HG03378 (cell line): ENCODE results near the gene PADI2.
"Not testable (repeated sequence)": the region's sequence is repeated elsewhere in the genome, so short reads cannot be mapped to it uniquely, and the experiment has no call there.

Source experiments
- ATAC-seq: cut with Tn5 transposase; IDR thresholded peaks from one replicate; pipeline ENCODE4 v1.9.1; 2021; ENCODE audit warnings: mild to moderate bottlenecking, moderate library complexity; ENCODE audit not compliant: unreplicated experiment

The PADI2 gene

DNA sequence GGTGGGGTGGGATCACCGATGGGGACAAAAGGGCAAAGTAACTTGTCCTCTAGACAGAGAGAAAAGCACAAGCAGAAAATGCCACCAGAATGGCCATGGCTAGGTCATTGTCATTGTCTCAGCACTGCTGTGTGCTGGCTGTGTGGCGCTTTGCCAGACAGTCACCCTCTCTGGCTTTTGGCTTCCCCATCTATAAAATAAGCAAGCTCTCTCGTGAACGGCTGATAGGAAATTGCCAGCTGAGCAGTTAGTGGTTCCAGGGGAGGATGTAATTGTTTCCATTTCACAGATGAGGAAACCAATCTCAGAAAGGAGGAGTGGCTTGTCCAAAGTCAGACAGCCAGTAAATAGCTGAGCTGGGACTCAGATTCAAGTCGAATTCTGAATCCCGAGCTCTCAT lies 32.5 kb downstream of the PADI2 start:
- ATAC-seq, result no peak

DNA sequence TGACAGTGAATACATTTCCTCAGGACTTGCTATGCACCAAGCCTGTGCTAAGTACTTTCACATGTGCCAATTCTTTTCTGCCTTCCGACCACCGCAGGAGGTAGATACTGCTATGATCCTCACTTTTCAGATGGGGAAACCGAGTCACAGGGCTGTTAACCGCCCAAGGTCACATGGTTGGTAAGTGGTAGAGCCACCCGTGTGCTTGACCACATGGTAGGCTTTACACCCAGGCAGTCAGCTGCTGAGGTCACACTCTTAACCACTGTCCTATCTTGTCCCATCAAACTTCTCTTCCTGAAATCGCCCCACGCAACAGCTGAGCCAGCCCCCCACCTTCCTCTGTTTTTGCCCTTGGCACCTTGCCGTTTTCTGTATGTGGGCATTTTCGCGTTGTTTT lies 34.5 kb downstream of the PADI2 start:
- ATAC-seq, result no peak

DNA sequence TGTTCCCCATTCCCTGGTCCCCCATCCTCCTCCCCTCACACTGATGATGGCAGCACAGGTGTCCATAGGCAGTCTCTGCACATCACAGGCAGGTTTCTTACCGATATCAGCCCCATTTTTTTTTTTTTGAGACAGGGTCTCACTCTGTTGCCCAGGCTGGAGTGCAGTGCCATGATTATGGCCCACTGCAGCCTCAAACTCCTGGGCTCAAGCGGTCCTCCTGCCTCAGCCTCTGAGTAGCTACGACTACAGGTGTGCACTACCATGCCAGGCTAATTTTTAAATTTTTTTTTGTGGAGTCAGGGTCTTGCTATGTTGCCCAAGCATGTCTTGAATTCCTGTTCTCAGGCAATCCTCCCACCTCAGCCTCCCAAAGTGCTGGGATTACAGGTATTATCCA lies 36.5 kb downstream of the PADI2 start:
- no peak for ATAC-seq

DNA sequence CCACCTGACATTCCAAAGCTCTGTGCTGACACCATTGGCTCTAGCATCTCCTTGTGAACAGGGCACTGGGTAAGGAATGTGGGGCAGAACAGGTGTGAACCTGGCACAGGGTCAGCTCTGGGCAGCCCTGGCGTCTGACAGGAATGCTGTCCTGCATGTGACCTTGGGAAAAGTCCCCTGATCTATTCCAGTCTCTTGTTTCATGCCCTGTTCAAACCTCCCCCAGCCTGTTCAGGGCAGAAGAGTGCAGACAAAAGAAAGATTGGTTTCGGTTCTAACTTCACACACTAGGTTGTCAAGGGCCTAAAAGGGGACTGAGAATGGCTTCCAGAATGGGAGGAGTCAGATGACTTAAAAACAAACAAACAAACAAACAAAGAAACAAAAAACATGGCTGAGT lies 37.8 kb downstream of the PADI2 start:
- no peak for ATAC-seq

DNA sequence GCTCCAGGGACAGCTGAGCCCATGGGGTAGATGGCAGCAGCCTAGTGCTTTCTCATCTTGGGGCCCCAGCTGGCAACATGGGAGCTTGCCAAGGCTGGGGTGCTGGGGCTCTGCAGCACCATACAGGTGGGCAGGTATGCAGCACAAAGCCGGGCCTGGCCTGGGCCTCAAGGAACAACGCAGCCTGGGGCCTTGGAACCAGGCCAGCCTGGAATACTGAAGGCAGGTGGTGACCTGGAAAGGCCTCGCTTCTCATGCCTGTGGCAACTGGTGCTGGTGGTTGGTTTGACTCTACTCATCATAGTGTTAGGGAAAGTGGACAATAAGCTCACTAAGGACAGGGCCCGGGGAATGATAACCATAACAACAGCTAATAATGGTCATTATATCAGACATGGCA lies 38.4 kb downstream of the PADI2 start:
- no peak for ATAC-seq

DNA sequence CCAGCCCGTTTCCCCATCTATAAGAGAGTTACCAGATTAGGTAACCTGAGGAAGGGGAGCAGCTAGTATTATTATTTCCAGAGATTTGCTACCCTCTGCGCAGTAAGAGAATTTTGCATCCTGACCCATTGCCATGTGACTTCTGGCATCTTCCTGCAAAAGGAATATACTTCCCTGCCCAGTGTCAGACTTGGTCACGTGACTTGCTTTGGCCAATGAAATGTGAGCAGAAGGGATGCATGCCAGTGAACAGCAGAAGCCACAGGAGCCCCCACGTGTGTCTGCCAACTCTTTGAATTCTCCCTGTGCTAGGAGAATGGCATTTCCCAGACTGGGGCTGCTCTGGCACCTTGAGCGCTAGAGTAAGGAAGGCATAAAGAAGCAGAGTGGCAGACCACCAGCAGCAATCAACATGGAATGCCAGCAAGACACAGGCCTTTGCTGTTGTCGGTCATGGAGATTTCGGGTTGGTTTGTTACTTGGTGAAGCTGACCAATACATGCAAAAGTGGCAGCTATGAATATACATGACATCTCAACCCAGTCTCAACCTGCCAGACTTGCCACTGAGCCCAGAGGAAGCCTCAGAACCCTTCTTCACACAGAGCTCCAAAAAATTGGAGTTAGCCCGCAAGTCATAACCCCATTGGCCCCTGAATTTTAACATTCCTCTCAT lies 39.0 kb downstream of the PADI2 start:
- no peak for ATAC-seq

DNA sequence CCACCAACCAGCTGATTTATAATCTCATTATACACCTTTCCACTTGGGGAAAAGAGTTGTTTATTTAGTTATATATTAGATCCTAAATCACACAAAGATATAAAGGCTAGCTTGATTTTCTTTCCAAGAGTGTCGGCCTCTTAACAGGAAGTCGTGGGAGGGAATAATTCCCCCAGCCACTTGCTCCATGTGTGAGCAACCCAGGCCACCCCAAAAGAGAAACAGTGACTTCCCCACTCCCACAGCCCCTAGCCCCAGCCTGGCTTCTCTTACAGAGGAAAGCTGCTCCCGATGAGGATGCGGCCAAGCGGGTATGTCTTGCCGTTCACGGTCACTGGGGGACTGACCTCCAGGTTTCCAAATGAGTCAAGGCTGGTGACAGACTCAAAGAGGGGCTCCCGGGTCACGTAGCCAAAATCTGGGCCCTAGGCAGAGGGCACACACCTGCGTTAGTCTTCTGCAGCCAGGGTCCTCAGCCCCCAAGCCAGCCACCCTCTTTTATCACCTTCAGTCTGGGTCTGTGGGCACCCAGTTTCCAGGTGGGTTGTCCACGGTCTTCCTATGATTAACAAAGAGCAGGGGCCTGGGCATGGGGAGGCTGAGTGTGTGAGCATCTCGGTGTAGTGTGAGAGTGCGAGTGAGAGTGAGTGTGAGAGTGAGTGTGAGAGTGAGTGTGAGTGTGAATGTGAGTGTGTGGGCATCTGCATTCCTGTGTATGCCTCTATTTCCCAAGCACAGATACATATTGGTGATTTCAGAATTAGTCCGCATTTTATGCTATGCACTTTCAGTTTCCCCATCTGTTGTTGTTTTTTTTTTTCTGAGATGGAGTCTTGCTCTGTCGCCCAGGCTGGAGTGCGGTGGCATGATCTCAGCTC lies 40.0 kb downstream of the PADI2 start:
- no peak for ATAC-seq

DNA sequence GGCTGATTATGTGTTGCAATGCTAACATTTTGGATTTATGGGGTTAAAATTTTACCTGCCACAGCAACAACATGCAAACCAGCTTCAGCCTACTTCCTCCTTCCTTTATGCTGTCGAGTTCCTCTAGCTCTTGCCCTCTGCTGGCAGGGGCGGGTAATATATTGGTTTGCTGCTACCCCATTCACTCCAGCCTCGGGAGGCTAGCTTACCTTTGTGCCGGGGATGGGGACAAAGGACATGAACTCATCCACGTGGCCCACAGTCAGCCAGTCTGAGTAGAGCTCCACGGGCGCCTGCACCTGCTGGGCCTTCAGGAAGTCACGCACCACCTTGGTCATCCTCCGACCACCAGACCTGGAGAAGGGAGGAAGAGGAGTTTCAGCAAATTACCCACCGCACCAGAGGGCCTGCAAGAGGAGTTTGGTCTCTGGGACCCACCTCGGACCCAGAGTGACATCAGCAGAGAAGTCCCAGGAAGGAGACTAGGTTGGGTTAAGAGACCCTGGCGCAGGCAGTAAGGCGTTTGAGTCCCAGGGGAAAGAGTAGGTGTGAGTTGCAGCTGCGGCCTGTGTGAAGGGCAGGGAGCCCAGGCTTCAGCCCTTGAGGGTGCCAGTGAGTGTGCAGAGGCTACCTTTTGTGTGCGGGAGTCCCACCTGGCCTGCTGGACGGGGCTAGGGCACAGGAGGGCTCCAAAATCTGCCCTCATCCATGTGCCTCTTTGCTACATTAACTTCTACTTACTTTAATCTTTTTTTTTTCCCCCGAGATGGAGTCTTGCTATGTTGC lies 43.6 kb downstream of the PADI2 start:
- no peak for ATAC-seq

DNA sequence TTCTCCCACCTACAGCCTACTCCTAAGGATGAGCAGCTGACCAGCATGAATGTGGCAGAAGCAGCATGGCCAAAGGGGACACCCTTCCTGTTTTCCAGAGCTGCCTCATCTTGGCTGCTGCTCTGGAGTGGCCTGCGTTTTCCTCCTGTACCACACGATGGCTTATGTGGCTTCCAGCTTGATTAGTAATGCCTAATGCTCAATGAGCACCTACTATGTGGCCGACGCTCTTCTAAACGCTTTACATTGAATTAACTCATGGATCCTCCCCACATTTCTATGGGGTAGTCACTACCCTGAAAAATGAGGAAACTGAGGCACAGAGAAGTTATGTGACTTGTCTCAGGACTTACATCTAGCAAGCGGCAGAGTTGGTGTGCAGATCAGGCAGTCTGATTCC lies 47.5 kb downstream of the PADI2 start:
- ATAC-seq, result no peak

DNA sequence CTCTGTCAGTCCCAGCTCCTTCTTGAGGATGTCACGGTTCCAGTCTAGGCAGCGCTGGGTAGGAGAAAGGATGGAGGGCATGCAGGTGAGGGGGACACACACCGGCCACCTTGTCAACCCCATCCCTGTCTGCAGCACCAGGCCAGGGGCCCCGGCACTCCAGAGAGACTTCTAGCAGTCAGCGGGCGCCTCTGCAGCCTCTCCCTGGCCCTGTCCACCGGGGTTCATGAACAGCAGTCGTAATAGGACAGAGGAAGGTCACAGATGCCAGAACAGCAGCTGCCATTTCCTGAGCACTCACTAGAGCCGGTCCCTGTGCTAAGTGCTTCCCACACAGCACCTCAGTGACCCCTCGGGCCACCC lies 49.1 kb downstream of the PADI2 start:
- no peak for ATAC-seq

DNA sequence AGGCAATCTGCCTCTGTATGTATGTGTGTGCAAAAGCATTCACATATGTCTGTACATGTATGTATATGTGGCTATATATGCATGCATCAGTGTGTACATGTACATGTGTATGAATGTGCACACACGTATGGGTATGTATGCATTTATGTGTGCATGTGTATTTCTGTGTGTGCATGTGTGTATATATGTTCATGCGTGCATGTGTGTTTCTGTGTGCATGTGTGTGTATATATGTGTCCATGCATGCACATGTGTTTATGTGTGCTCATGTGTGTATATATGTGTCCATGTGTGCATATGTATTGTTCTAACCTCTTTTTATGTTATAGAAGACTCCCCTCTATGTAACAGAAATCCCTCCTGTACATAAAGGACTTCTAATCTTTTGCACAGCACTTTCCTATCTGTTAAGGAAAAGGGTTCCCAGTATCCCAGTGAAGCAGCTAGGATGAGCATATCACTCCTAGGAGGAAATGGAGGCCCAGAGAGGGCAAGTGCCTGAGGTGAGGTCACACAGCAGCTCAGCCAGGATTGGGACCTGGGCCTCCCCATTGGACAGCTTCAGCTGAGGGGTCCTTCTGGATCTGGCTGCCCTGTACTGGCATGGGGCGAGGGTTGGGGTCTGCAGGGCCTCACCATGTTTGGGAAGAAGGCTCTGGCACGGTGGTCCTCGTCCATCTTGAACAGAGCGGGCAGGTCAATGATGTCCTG lies 49.6 kb downstream of the PADI2 start:
- ATAC-seq, result no peak

DNA sequence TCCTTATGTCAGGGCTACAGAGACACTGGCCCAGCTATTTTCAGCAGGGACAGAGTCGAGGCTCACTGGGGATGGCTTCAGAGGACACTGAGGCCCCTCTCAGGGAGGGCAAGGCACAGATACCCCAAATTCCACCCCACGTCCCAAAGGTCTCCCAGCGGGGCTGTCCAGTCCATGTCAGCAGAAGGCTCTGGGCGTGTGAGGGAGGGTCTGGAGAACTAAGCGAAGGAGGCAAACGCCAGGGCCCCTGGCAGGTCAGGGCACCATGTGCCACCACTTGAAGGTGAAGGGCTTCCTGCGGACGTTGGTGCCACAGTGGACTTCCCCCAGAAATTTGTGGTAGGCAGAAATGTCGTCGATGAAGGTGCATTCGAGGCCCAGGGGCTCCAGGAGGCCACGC lies 50.5 kb downstream of the PADI2 start:
- ATAC-seq, result no peak

DNA sequence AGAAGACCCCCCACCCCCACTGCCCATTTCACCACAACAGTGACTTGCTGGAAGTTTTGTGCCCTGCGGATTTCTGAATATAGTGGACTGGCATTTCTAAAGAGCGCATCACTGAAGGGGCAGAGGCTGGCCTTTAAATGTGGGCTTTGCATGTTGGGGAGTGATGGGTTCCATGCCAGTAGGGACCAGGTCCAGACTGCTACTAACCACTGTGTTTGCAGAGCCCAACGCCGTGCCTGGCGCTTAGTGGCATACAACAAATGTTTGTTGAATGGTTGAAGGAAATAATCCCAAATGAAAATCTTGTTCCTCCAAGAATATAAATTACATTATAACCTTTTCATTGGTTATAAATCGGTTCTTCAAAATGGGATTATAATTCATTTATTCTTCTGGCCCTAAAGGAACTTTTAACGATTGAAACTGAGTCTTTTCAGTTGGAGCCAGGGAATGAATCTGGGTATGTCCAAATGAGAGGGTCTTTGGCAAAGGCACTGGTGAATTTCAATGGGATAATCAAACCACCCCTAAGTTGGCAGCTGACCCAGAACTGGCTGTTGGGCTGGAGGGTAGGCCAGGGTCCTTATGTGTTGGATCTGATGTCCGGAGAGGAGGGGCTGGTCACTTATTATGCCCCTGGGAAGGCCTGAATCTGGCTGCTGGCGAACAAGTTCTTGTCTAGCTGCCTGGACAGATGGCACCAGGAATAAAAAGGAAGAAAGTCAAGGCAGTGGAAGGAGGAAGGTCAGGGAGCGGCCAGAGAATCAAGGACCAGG lies 51.6 kb downstream of the PADI2 start:
- no peak for ATAC-seq

DNA sequence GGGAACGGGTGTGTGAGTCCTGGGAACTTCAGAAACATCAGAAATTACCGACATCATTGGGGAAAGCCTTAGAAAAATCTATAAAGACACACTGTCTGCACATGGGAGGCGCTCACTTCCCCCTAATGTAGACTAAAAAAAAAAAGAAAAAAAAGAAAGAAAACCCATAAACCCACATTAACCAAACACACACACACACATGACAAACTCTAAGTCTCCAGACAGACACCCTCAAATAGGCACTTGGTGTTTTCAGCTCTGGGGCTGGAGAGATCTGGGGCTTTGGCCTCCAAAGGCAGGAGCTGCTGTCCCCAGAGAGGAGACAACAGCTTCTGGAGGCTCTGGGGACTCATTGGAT lies 52.2 kb downstream of the PADI2 start:
- ATAC-seq, result no peak

DNA sequence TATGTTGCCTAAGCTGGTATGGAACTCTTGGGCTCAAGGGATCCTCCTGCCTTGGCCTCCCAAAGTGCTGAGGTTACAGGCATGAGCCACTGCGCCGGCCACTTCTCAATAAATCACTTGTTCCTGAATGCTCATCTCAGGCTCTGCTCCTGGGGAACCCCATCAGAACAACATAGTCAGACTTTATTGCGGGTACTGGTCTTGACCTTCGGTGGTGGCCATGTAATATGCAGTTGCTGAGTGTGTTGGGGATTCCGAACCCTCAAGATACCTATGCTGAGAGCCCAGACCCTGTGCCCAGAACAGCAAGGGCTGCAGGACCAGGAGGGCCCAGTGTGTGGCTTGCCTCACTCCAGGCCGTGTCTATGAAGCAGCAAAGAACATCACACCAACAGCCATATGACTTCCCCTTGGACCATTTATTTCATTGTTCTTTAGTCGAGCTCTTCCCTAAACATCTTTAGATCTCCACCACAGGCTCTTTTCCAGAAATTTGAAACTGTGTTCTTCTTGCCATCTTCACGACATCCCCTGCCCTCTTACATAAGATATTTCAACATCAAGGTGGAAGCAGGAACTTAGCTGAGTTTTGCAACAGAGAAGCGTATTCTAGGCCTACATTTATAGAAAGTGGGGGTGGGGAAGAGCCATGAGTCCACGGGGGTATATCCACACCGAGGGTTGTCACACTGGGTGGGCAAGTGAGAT lies 52.7 kb downstream of the PADI2 start:
- ATAC-seq, result no peak

DNA sequence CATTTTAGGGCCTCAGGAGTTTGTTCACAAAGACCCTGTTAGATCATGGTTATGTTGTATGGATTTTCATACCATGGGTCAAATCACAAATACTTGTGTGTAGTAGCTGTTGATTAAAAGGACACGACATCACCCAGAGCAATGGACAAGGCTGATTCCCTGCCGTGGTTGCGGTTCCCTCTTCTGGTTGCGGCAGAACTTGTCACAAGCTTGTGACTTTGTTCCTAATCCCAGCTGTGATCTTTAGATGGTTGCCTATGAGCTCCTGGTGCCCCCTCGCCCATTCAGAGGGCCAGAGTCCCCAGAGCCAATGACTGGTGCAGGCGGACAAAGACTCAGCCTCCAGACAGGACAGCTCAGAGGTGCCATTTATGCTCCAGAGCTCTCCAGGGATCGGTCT lies 53.6 kb downstream of the PADI2 start:
- no peak for ATAC-seq

DNA sequence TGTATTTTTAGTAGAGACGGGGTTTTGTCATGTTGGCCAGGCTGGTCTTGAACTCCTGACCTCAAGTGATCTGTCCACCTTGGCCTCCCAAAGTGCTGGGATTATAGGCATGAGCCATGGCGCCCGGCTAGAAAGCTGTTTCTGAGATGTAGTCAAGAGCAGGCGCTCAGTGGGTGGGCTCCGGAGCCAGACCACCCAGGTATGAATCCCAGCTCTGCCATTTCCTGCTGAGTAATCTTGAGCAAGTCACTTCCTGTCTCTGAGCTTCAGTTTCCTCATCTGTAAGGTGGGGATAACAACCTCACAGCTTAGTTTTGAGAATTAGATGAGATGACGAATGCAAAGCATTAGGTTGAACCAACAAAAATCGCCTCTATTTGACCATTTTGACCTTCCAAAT lies 56.5 kb downstream of the PADI2 start:
- not testable (repeated sequence) for ATAC-seq

DNA sequence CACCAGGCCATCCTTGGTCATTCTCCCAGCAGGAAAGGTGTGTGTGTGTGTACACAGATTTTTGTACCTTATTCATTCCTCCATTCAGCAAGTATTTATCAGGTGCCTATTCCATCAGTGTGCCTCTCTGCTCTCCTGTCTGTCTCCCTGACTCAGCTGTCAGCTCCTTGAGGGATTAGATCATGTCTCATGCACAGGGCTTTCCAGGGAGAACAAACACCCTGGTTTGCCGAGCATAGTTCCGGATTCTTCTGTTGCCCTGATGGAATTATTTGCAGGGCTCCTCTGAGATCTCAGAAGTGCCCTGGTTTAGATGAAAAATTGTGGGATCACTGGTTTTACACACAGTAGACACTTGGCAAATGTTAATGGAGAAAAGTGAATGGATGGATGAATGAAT lies 57.4 kb downstream of the PADI2 start:
- ATAC-seq, result no peak

DNA sequence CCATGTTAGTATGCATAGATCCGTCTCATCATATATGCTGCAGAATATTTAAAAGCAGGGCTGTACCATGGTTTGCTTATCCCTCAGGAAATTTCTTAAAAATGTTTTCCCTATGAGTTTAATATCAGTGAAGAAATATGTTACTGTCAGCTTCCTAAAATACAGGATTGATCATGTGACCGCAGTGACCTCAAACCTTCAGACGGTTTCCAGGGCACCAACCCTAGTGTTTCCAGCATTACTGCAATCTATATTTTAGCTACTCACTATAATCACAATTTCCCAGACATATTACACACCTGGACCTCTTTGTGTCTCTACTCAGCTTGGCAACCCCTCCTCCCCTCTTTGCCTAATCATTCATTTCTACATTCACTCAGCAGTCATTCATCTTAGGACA lies 57.8 kb downstream of the PADI2 start:
- ATAC-seq, result no peak

DNA sequence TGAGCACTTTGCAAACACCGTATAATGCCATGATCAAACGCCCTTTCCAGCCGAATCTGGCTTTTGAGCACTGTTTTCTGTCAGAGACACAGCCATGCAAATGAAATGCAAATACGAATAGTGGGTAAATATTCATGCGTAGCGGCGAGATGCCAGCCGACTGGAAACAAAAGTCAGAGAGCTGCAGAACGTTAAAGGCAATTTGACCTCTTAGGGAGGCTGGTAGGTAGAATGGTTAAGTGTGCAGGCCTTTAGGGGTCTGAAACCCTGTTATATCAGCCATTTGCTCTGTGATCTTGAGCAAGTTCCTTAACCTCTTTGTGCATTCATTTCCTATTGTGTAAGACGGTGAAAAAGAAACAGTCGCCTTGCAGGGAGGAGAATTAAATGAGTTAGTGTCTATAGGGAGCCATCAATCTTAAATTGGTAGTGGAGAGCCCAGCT lies 58.9 kb downstream of the PADI2 start:
- no peak for ATAC-seq
